ENCODE results near the gene CCDC152. TPM values are rescaled to one million over a fixed set of nuclear protein-coding genes. Genes with fewer than 3 reads are reported as not detected.

CCDC152 gene
- total RNA-seq, 1 donor from 2014 or later = 2.5 TPM

GRCh38 chr5:42779083-42779482 lies 22.5 kb downstream of the CCDC152 start:
- intact Hi-C loops (cut with micrococcal nuclease) = no loop called here

GRCh38 chr5:42781584-42781983 lies 25.0 kb downstream of the CCDC152 start:
- intact Hi-C loops (cut with micrococcal nuclease) = no loop called here

GRCh38 chr5:42784132-42784531 lies 27.5 kb downstream of the CCDC152 start:
- intact Hi-C loops (cut with micrococcal nuclease) = no loop called here

GRCh38 chr5:42785756-42786155 lies 29.1 kb downstream of the CCDC152 start:
- intact Hi-C loops (cut with micrococcal nuclease) = no loop called here

GRCh38 chr5:42787073-42787472 lies 30.5 kb downstream of the CCDC152 start:
- intact Hi-C loops (cut with micrococcal nuclease) = no loop called here

GRCh38 chr5:42787845-42788244 lies 31.2 kb downstream of the CCDC152 start:
- intact Hi-C loops (cut with micrococcal nuclease) = no loop called here

GRCh38 chr5:42791151-42791550 lies 34.5 kb downstream of the CCDC152 start:
- intact Hi-C loops (cut with micrococcal nuclease) = no loop called here

- intact Hi-C loops (cut with micrococcal nuclease) = no loop called here
Measured at GRCh38 chr5:42798284-42799240, 41.9 kb downstream of the CCDC152 start.

GRCh38 chr5:42799241-42799608 lies 42.6 kb downstream of the CCDC152 start:
- intact Hi-C loops (cut with micrococcal nuclease) = no loop called here

GRCh38 chr5:42799668-42800114 lies 43.1 kb downstream of the CCDC152 start:
- intact Hi-C loops (cut with micrococcal nuclease) = no loop called here

GRCh38 chr5:42800748-42801330 lies 44.2 kb downstream of the CCDC152 start:
- intact Hi-C loops (cut with micrococcal nuclease) = no loop called here

GRCh38 chr5:42801516-42802166 lies 45.0 kb downstream of the CCDC152 start:
- intact Hi-C loops (cut with micrococcal nuclease) = no loop called here

GRCh38 chr5:42804717-42805339 lies 48.2 kb downstream of the CCDC152 start:
- intact Hi-C loops (cut with micrococcal nuclease) = no loop called here

GRCh38 chr5:42806004-42806700 lies 49.5 kb downstream of the CCDC152 start:
- intact Hi-C loops (cut with micrococcal nuclease) = no loop called here

- intact Hi-C loops (cut with micrococcal nuclease) = no loop called here
Measured at GRCh38 chr5:42806701-42807262, 50.2 kb downstream of the CCDC152 start.

- intact Hi-C loops (cut with micrococcal nuclease) = no loop called here
Measured at GRCh38 chr5:42807722-42808447, 51.3 kb downstream of the CCDC152 start.

- intact Hi-C loops (cut with micrococcal nuclease) = no loop called here
Measured at GRCh38 chr5:42808888-42809611, 52.4 kb downstream of the CCDC152 start.

GRCh38 chr5:42810834-42811590 lies 54.4 kb downstream of the CCDC152 start:
- intact Hi-C loops (cut with micrococcal nuclease) = no loop called here

Data from T-helper 1 cell treated with Interleukin-12 subunit alpha and Interleukin-12 subunit beta and Interleukin-4 antibody, amounts not matched to agents 30 ng/mL and 1 ng/mL, for 36 hours (primary cell).